Right lobe of liver (tissue), 4 donors: ENCODE measurements around the gene PDLIM7.

Source experiments
- CTCF ChIP-seq, 4 donors: fragments of 200-600 bp in 3 of 4; fragments of 450-650 bp in 1 of 4; IDR thresholded peaks; one replicate each; pipeline versions ENCODE4 v1.5.1 to v1.8.0; 2016 to 2022; ENCODE audit warnings: antibody characterized with exemption in 4 of 4, mild to moderate bottlenecking in 2 of 4
- POLR2A ChIP-seq: fragments of 450-650 bp; IDR thresholded peaks from one replicate; pipeline ENCODE4 v1.6.1; 2017; ENCODE audit warnings: antibody characterized with exemption, mild to moderate bottlenecking
- donor health status: DM: no; HTN: no; CAD: no.
- donor health status: DM: no; HTN: no; CAD: no.
- donor health status: DM: no; HTN: yes; CAD: no.

GRCh38 chr5:177452688-177453638 lies 44.4 kb downstream of the PDLIM7 start:
- TF ChIP-seq POLR2A (no peak), CTCF (IDR thresholded peaks at IDR 0.05) (no peak)
